Endothelial cell (in vitro differentiated cells): Measurements from ENCODE around the gene RPL7A. TPM values are rescaled to one million over a fixed set of nuclear protein-coding genes. Genes with fewer than 3 reads are reported as not detected.
"Not testable (repeated sequence)": the region's sequence is repeated elsewhere in the genome, so short reads cannot be mapped to it uniquely, and the experiment has no call there.

Source experiments
- DNase-seq: peaks from one replicate; pipeline ENCODE4 v3.0.0; 2021; ENCODE audit warnings: low spot score
- H3K27ac Mint-ChIP-seq: one replicate; pipeline ENCODE4 v1.8.0; 2021; ENCODE audit warnings: mixed read lengths, inconsistent platforms; ENCODE audit not compliant: unreplicated experiment
- H3K27me3 Mint-ChIP-seq: one replicate; pipeline ENCODE4 v1.8.0; 2021; ENCODE audit warnings: mild to moderate bottlenecking, moderate library complexity, mixed read lengths, inconsistent platforms; ENCODE audit not compliant: unreplicated experiment
- H3K36me3 Mint-ChIP-seq: one replicate; pipeline ENCODE4 v1.8.0; 2021; ENCODE audit warnings: mild to moderate bottlenecking, low read depth, mixed read lengths, inconsistent platforms; ENCODE audit not compliant: unreplicated experiment
- H3K4me1 Mint-ChIP-seq: one replicate; pipeline ENCODE4 v1.8.0; 2021; ENCODE audit warnings: mild to moderate bottlenecking, mixed read lengths, inconsistent platforms; ENCODE audit not compliant: unreplicated experiment
- H3K4me3 Mint-ChIP-seq: one replicate; pipeline ENCODE4 v1.8.0; 2021; ENCODE audit warnings: mild to moderate bottlenecking, mixed read lengths, inconsistent platforms; ENCODE audit not compliant: unreplicated experiment
- H3K9me3 Mint-ChIP-seq: one replicate; pipeline ENCODE4 v1.8.0; 2021; ENCODE audit warnings: mixed read lengths, inconsistent platforms; ENCODE audit not compliant: unreplicated experiment
- CTCF ChIP-seq: fragments of 200-600 bp; sonication (generic); IDR thresholded peaks from one replicate; pipeline ENCODE4 v1.5.0; 2021; ENCODE audit warnings: antibody characterized with exemption; ENCODE audit not compliant: unreplicated experiment
- total RNA-seq: library from RNA; stranded (reverse); fragmentation: NEBNext Ultra II Directional; extraction: Animal tissue kit (Norgen Biotek cat#: 25700); gene quantifications from one replicate; pipeline ENCODE4 v1.2.1, GENCODE V29; 2021; ENCODE audit not compliant: unreplicated experiment

The RPL7A gene
- total RNA-seq, 1 donor from 2014 or later = 2,006 TPM

- Mint-ChIP-seq H3K27ac (no peak overlapping the region), H3K27me3 (peaks cover 2% of the 10 kb centered on the region), H3K4me3 (no peak overlapping the region), H3K36me3 (no peaks in the 10 kb centered on the region), H3K4me1 (no peaks in the 10 kb centered on the region), H3K9me3 (peaks cover 5% of the 10 kb centered on the region)
- no peak for DNase-seq
- TF ChIP-seq CTCF = no peak
Observed at GRCh38 chr9:133307301-133307700, 40.7 kb upstream of the RPL7A start.

DNA sequence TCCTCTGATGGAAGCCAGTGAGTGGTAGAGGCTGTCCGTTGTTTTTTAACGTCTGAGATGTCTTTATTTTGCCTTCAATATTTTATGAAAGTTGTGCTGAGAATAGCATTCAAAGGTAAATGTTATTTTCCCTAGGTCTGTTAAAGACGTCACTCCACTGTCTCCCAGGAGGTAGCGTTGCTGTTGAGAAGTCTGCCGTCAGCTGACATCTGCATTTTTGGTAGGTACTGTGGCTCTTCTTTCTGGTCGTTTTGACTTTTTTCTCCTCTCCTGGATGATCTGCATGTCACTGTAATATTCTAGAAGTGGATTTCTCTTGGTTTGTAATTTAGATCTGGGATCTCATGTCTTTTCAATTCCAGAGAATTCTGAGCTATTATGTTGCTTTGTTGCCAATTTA is 38.4 kb upstream of the RPL7A start:
- Mint-ChIP-seq H3K4me3 (no peak overlapping the region), H3K9me3 (peaks cover 5% of the 10 kb centered on the region), H3K36me3 (no peaks in the 10 kb centered on the region), H3K4me1 (no peaks in the 10 kb centered on the region), H3K27me3 (peaks cover 2% of the 10 kb centered on the region), H3K27ac (no peak overlapping the region)
- no peak for DNase-seq
- TF ChIP-seq CTCF = no peak

DNA sequence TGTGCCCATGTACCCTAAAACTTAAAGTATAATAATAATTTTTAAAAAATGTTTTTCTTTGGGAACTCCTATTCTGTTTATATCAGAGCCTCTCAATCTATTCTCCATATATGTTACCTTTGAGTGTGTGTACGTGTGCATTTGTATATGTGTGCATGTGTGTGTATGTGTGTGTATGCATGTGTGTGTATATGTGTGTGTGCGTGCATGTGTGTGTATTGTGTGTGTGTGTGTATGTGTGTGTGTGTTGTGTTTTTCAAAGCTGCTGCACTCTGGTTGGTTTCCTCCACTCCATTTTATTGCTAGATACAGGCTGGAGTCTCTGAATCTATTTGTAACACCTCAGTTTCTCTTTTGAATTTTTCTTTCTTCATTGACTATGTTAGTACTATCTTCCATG is 32.0 kb upstream of the RPL7A start:
- H3K4me3 Mint-ChIP-seq = no peak overlapping the region
- H3K27ac Mint-ChIP-seq = no peak overlapping the region
- TF ChIP-seq CTCF = no peak
- H3K9me3 Mint-ChIP-seq = no peaks in the 10 kb centered on the region
- DNase-seq = no peak
- no peaks in the 10 kb centered on the region for H3K36me3 Mint-ChIP-seq
- H3K4me1 Mint-ChIP-seq = no peaks in the 10 kb centered on the region
- peaks cover 3% of the 10 kb centered on the region for H3K27me3 Mint-ChIP-seq

DNA sequence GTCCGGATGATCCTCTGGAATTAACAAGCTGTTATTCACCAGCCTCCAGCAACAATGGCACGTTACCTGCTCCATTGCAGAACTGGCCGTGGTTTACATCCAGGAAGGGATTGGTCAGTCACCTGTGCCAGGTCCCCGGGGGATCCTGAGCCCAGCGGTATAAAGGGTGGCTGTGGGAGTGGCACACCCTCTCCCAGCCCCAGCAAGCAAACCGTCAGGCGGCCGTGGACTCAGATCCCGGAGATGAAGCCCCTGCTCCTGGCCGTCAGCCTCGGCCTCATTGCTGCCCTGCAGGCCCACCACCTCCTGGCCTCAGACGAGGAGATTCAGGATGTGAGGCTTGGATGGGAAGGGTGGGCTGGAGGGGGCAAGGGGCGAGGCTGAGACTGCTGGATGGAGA is 30.5 kb upstream of the RPL7A start:
- H3K36me3 Mint-ChIP-seq, H3K27ac Mint-ChIP-seq, H3K27me3 Mint-ChIP-seq, H3K4me1 Mint-ChIP-seq, H3K9me3 Mint-ChIP-seq, DNase-seq, H3K4me3 Mint-ChIP-seq: not testable (repeated sequence)

DNA sequence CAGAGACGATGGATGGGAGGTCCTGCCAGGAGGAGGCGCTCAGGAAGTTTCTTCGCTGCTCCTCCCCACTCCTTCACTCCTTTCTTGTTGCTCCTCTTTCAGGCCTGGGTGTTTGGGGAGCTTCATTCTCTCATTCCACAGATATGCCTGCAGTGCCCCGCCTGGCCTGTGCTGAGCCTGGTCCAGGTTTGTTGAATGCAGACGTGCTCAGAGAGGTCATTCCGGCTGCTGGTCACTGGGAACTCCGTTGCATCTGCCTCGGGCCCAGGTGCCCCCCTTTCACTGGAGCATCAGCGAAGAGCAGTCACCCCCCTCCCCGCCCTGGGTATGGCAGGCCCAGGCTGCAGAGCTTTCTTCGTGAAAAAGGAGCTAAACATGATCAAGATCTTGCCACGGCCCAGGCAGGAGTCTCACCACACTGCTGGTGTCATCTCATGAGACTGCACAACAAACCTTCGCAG is 27.6 kb upstream of the RPL7A start:
- no peak for TF ChIP-seq CTCF
- Mint-ChIP-seq H3K9me3 (peaks cover 4% of the 10 kb centered on the region), H3K36me3 (peaks cover 5% of the 10 kb centered on the region), H3K4me3 (no peak overlapping the region), H3K4me1 (peaks cover 3% of the 10 kb centered on the region), H3K27me3 (peaks cover 8% of the 10 kb centered on the region), H3K27ac (no peak overlapping the region)
- no peak for DNase-seq

- no peak overlapping the region for H3K4me3 Mint-ChIP-seq
- no peak for DNase-seq
Observed at GRCh38 chr9:133321411-133321935, 26.5 kb upstream of the RPL7A start.

More at GRCh38 chr9:133321411-133321935, 26.5 kb upstream of the RPL7A start:
- peaks cover 5% of the 10 kb centered on the region for H3K36me3 Mint-ChIP-seq
- peaks cover 8% of the 10 kb centered on the region for H3K27me3 Mint-ChIP-seq
- TF ChIP-seq CTCF = no peak
- H3K4me1 Mint-ChIP-seq = peaks cover 3% of the 10 kb centered on the region
- H3K27ac Mint-ChIP-seq = peak overlapping the region; percentile 67
- peaks cover 4% of the 10 kb centered on the region for H3K9me3 Mint-ChIP-seq
